NCI-H748 (cell line): ENCODE data around the gene SLC12A6.
"Not testable (repeated sequence)": the region's sequence is repeated elsewhere in the genome, so short reads cannot be mapped to it uniquely, and the experiment has no call there.

Experiments
- DNase-seq: peaks from one replicate; lab custom pipeline; 2025; ENCODE audit not compliant: unreplicated experiment; lab: John Stamatoyannopoulos, UW

Gene SLC12A6

DNA sequence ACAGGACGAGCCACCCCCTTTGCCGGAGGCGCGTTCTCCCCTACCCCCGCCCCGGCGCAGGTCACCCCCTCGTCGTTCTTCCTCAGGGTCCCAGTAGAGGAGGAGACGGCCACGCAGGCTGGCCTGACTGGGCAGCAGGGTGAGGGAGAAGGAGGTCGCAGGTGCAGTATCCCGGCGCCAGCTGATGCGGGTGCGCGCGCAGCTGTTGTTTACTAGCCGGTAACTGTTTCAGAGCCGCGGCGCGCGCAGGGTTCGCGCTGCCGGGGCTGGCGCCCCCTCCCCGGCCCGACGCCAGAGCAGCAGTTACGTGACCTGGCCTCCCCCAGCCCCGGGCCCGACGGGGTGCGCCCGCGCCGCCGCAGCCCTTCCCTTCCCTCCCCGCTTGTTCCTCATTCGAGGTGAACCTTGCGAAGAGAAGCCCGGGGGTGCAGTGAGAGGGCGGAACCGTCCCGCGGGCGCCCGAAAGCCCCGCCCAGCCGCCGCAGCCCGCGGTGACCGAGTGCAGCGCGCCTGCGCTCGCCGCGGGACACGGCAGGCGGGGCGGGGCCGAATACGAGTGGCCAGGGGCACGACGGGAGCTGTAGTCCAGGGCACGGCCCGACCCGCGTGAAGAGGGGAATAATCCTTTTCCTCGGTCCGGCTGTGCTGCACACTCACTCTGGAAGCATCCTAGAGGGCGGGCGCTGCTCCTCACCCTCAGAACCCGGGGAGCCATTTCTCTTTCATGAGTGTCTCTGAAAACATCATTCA lies at the start of gene SLC12A6:
Gene SLC12A6, minus strand, starts transcription at position 225 of the 750 bp plus-strand sequence. CDS start 1,101 bp downstream, outside the sequence.
- DNase-seq = peak; percentile 91

DNA sequence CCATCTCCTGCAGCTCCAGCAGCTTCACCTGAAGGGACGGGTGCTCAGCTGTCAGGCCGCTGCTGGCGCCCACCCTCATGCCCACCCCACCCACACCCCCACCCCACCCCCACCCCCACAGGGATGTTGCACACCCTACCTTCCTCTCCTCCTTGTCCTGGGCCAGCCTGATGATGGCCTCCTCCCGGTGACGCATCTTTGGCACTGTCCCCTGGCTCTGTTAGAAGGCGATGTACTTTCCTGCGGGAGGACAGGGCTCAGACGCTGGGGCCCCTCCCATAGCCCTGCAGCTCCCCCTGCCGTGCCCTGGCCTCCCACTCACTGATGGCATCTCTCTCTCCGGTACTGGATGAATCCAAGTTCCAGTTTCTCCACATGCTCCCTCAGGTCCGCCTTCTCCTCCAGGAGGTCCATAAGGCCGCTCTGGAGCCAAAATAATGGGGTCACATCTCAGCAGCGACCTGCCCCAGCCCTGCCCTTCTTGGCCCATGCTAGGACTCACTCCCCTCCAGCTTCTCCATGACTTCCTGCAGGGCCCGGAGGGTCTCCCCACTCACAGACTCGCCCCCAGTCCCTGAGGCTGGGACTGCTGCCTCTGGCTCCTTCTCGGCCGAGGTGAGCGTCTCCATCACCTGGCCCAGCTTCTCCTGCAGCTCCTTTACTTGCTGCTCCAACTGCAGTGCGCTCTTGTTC lies 44.4 kb upstream of the SLC12A6 start:
- not testable (repeated sequence) for DNase-seq

GRCh38 chr15:34380491-34380890 lies 42.9 kb upstream of the SLC12A6 start:
- not testable (repeated sequence) for DNase-seq

GRCh38 chr15:34376856-34377255 lies 39.3 kb upstream of the SLC12A6 start:
- DNase-seq = no peak

GRCh38 chr15:34375541-34375940 lies 38.0 kb upstream of the SLC12A6 start:
- DNase-seq = not testable (repeated sequence)

DNA sequence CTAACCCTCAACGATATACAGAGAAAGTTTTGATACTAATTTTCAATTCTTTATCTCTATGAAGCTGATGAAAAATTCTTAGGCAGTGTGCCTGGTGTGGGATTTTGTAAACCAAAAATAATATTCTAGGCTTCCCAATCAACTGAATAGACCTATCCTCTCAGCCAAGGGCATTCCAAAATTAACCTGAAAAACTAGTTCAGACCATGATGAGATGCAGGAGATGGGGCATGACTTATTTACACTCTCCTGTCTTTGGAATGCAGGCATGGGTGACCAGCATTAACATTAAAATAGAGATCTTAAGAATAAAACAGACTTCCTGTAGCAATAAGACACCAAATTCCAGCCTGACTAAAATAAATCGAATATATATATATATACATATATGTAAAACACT lies 37.2 kb upstream of the SLC12A6 start:
- DNase-seq = no peak

DNA sequence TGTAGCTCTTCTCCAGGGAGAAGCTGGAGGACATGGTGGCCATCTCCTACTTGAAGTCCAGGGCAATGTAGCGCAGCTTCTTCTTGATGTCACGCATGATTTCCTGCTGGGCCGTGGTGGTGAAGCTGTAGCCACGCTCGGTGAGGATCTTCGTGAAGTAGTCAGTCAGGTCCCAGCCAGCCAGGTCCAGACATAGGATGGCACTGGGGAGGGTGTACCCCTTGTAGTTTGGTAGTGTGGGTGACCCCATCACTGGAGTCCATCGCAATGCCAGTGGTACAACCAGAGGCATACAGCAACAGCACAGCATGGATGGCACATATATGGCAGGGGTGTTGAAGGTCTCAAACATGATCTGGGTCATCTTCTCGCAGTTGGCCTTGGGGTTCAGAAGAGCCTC lies 36.4 kb upstream of the SLC12A6 start:
- no peak for DNase-seq

GRCh38 chr15:34370643-34371042 lies 33.1 kb upstream of the SLC12A6 start:
- no peak for DNase-seq

GRCh38 chr15:34370129-34370528 lies 32.5 kb upstream of the SLC12A6 start:
- no peak for DNase-seq

DNA sequence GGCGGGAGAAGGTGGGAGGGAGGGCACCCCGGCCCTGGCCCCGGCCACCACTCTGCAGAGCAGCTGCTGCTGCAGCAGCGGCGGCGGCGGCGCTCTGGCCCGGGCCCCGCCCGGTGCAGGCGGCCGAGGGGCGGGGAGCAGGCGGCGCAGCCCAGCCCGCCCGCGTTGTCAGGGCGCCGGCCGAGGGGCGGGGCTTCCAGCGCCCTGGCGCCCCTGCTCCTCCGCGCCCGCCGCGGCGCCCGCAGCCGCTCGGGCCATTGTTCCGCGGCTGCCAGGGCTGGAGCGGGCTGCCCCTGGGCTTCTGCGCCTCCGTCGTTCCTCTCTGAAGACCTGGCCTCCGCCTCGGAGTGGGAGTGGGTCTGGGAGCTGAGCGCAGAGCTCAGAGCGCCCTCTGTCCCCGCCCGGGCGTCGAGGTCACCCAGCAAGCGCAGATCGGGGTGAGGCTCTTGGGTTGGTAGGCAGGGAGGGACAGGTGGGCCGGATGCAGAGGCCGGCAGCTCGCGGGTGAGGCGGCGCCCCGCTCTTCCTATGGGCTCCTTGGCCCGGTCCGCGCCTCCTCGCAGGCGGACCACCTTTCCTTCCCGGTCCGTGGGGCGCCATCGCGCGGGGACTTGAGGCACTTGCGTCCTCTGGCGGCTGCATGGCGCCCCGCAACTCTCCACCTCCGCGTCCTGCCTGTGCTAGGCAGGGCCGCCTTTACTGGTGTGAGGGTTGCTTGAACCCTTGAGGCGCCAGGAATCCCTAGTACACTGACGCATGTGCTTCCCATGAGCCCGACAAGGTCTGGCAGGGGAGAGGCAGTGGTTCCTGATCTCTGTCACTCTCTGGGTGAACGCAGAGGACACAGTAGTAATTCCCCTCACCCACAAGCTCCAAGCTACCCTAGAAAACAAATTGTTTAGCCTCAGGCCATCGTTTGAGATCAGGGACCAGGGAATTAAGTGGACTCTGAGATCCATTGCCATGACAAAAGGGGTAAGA lies 29.8 kb upstream of the SLC12A6 start, which contains the start of gene LPCAT4:
Gene LPCAT4, minus strand, starts transcription at position 96 of the 981 bp plus-strand sequence. CDS start 96 bp downstream, outside the sequence.
- peak; percentile 88 for DNase-seq

DNA sequence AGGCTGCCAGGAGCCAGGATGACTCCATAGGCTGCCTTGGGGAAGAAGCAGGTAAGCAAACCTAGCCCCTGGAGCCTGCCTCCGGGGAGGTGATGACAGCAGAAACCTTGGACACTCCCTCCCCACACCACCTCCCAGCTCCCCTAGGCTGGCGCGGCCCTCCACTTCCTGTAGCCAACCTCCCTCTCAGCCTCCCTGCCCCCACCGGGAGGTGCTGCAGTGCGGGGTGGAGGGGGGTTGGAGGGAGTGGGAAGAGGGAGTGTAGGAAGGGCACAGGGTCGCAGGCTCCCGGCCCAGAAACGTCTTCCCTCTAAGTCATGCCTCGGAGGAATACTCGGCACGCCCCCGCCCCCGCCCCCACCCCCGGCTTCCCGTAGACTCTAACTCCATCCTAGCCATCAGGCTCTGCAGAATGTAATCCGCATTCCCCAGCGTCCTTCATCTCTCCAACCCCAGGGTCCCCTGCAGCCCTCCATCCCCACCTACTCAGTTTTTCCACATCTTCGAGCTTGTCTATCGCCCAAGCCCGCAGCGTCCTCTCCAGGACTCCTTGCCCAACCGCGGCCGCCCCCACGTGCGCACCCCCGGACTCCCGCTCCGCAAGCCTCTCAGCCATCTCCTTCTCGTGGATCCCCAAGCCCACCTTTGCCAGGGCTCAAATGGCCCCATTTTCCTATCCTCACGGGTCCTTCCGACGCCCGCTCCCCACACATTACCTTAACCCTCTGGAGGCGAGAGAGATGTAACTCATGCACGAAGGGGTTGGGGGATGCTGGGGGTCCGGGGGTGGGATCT lies 28.9 kb upstream of the SLC12A6 start:
- DNase-seq = peak; percentile 81

- no peak for DNase-seq
These were observed 28.3 kb upstream of the SLC12A6 start for GRCh38 chr15:34365836-34366235.

- no peak for DNase-seq
These were observed 27.7 kb upstream of the SLC12A6 start for GRCh38 chr15:34365091-34365825.

DNA sequence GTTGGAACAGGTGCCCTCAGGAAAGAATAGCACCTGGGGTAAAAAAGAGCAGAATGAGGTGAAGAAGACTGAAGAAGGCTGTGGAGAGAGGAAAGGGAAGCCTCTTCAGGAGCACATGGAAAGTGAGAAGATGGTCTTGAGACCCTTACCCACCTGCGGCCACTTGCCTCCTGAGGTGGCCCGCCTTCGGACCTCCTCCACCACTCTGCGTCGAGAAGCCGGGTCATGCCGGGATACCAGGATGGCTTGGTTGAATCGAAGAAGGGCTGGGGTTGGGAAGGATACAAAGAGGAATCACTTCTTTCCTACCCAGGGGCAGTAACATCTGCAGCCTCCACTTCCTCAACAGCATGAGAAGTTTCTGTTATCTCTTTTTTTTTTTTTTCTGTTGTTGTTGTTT lies 26.5 kb upstream of the SLC12A6 start:
- DNase-seq = no peak

- DNase-seq = no peak
These were observed 24.6 kb upstream of the SLC12A6 start for GRCh38 chr15:34362047-34362773.

DNA sequence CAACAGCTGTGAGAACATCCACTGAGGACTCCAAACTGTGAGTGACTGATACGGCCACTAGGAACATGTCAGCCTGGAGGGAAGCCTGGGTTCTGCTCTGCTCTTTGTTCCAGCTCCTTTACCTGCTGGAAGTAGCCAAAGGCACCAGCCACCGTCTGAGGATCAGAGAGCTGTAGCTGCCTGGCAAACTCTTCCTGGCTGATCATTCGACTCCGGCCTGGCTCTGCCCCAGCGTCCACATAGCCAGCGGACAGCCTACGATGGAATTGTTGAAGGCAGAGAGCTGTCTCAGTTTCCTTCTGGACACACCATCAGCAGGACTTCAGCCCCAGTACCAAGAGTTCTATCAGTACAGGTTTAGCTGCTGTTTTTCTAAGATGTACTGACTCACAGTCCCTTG lies 23.7 kb upstream of the SLC12A6 start:
- no peak for DNase-seq

GRCh38 chr15:34360298-34360697 lies 22.7 kb upstream of the SLC12A6 start:
- DNase-seq = no peak

DNA sequence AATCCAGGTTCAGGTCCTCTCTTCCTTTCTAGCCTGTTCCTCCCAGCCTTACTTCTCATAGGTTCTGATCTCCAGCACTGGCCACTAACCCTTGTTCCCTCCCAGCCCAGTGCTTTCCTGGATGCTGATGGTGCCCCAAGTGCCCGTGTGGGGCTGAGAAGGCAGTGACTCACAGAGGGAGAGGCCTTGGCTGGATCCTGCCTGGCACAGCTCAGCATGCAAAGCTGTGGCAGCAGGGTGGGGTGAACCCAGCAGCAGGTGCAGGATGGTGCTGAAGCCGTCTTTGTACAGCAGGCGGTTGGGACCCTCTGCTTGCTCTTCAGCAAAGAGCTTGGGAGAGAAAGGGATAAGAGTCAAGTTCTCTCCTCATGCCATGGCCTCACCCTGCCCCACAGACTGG lies 21.8 kb upstream of the SLC12A6 start:
- no peak for DNase-seq

DNA sequence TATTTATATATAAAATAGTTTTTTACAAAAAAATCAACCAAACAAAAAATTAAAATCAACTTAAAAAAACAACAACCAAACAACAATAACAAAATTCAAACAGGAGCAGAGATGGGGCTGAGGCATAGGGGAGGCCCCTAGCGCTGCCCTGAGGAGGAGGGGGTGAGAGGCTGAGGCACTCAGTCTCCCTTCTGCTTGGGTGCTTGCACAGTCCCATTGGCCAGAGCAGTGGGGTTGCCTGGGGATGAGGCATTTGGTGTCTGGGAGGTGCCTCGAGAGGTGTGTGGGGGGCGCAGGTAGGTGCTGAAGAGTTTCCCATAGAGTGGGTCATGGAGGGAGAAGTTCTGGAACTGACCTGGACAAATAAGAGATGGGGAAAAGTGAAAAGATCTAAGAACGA lies 21.4 kb upstream of the SLC12A6 start:
- DNase-seq = no peak
